HG03575 (cell line): ENCODE data around the gene MOGAT2.

Experiments used
- ATAC-seq: cut with Tn5 transposase; IDR thresholded peaks from one replicate; pipeline ENCODE4 v1.9.1; 2021; ENCODE audit not compliant: unreplicated experiment, insufficient number of reproducible peaks, low FRiP score; ENCODE audit errors: extremely low read depth

Gene MOGAT2

GRCh38 chr11:75773595-75774353 is 56.1 kb downstream of the MOGAT2 start:
- peak; percentile 48 for ATAC-seq

GRCh38 chr11:75775056-75775455 is 57.4 kb downstream of the MOGAT2 start:
- no peak for ATAC-seq

GRCh38 chr11:75776546-75776945 is 58.9 kb downstream of the MOGAT2 start:
- no peak for ATAC-seq

DNA sequence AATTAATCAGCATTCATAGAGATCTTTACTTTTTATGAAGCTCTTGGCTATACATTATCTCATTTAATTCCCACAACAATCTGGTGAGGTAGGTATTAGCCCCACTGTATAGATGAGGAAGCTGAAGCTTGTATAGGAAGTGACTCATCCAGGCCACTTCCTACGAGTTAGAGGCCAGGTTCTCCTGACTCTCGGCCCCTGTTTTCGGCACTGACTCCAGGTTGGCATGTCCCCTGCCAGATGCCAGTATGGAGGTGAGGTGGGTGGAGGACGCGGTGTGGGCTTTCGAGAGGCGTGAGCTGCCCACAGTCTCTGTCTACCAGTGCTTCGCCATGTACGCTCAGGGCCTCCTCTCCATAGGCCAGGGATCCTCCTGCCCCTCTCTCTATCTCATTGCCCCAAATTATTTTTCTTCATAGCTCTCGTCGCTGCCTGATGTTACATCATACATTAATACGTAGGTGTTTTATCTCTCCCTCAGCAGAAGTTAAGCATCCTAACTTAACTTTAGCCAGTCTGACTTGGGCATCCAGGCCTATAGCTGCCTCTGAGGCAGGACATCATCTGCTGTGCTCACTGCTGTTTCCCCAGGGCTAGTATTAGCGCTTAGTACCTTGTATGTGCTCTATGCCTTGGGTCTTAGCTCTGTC is 59.9 kb downstream of the MOGAT2 start:
- no peak for ATAC-seq

- no peak for ATAC-seq
Observed at GRCh38 chr11:75778962-75779361, 61.3 kb downstream of the MOGAT2 start.

DNA sequence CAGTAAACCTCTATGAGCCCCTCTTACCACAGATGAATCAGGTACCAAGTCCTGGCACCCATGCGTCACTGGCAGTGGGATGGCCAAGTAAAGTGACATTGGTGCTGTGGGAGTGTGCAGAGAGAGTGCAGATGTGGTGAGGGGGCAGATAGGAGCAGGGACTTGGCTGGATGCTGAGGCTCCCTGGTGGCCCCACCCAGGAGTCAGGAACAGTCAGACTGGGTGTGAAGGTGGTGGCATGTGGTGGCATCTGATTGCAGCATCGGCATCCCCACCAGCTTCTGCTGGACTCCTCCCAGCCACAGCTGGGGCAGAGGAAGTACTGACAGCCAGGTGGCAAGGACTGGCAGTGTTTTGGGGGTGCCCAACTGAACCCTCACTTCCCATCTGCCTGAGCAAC is 62.3 kb downstream of the MOGAT2 start:
- ATAC-seq = no peak

GRCh38 chr11:75780888-75781287 is 63.2 kb downstream of the MOGAT2 start:
- ATAC-seq = no peak

DNA sequence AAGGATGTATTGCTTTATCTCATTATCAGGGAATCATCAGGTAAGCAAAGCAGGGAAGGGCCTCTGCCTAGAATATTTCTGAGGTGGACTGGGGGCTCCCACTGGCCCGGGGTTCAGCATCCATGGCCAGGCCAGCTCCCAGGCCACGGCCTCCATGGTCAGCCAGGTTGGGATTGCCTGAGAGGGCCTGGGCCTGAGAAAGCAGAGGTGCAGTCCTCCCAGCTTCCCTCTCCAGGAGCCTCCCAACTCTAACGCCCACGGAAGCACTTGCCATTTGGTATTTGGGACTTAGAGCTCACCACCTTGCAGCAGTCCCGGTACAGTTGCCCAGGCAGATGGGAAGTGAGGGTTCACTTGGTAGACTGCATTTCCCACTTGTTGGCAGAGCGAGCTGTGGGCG is 63.7 kb downstream of the MOGAT2 start:
- no peak for ATAC-seq

- ATAC-seq = no peak
Observed at GRCh38 chr11:75781831-75782230, 64.2 kb downstream of the MOGAT2 start.
